ENCODE results near the gene LRRC26. TPM values are rescaled to one million over a fixed set of nuclear protein-coding genes. Genes with fewer than 3 reads are reported as not detected.

The LRRC26 gene
- total RNA-seq, 1 experiment from 2014 or later, result not detected

DNA sequence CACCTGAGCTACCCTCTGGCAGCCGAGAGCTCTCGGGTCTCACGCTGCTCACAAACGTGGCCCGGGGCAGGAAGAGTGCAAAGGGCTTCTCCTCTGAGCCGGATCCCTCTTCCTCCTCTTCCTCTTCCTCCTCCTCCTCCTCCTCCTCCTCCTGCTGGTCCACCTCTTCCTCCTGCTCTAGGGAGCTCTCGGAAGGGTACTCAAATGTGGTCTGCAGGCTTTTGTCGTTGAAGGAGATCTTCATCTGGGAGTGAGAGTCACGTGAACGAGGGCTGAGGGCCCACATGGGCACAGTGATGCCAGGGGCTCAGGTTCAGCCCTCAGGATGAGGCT, 22.6 kb upstream of the LRRC26 start:
- Histone ChIP-seq H3K4me3 (ENCODE audit: low read depth, low read length, poor library complexity, severe bottlenecking) (no peak overlapping the region), H3K4me1 (ENCODE audit: insufficient read depth, low read length, poor library complexity, severe bottlenecking) (peaks cover 5% of the 10 kb centered on the region), H3K27ac (ENCODE audit: low read depth, low read length, poor library complexity, severe bottlenecking) (no peak overlapping the region), H3K27me3 (replicated peaks; ENCODE audit: insufficient read depth, low read depth, low read length, poor library complexity) (no peaks in the 10 kb centered on the region), H3K36me3 (ENCODE audit: insufficient read depth, low read length, poor library complexity, severe bottlenecking) (peaks cover 2% of the 10 kb centered on the region), H3K9me3 (ENCODE audit: low read depth, low read length, poor library complexity, severe bottlenecking) (no peaks in the 10 kb centered on the region)
- no peak for DNase-seq (ENCODE audit: low spot score)
- TF ChIP-seq, protein P1, sequence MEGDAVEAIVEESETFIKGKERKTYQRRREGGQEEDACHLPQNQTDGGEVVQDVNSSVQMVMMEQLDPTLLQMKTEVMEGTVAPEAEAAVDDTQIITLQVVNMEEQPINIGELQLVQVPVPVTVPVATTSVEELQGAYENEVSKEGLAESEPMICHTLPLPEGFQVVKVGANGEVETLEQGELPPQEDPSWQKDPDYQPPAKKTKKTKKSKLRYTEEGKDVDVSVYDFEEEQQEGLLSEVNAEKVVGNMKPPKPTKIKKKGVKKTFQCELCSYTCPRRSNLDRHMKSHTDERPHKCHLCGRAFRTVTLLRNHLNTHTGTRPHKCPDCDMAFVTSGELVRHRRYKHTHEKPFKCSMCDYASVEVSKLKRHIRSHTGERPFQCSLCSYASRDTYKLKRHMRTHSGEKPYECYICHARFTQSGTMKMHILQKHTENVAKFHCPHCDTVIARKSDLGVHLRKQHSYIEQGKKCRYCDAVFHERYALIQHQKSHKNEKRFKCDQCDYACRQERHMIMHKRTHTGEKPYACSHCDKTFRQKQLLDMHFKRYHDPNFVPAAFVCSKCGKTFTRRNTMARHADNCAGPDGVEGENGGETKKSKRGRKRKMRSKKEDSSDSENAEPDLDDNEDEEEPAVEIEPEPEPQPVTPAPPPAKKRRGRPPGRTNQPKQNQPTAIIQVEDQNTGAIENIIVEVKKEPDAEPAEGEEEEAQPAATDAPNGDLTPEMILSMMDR (conservative IDR thresholded peaks at IDR 0.05; ENCODE audit: low read depth, low read length), result no peak
- no peak for TF ChIP-seq EZH2 (IDR thresholded peaks at IDR 0.05; ENCODE audit: borderline replicate concordance, low read depth, low read length, poor library complexity, severe bottlenecking)
- no TSS peak for BruUV-seq (replicated peaks)
- POLR2A ChIA-PET (ENCODE audit: low non-redundant PET), result interaction anchor here (0.7 kb wide), 1 partner anchor 126 kb away, joined by 3 read pairs; no protein-coding TSS in a partner anchor
- intact Hi-C loops (cut with micrococcal nuclease; ENCODE audit: unreplicated experiment), result no loop called here
- CTCF ChIA-PET, result no interaction called here

DNA sequence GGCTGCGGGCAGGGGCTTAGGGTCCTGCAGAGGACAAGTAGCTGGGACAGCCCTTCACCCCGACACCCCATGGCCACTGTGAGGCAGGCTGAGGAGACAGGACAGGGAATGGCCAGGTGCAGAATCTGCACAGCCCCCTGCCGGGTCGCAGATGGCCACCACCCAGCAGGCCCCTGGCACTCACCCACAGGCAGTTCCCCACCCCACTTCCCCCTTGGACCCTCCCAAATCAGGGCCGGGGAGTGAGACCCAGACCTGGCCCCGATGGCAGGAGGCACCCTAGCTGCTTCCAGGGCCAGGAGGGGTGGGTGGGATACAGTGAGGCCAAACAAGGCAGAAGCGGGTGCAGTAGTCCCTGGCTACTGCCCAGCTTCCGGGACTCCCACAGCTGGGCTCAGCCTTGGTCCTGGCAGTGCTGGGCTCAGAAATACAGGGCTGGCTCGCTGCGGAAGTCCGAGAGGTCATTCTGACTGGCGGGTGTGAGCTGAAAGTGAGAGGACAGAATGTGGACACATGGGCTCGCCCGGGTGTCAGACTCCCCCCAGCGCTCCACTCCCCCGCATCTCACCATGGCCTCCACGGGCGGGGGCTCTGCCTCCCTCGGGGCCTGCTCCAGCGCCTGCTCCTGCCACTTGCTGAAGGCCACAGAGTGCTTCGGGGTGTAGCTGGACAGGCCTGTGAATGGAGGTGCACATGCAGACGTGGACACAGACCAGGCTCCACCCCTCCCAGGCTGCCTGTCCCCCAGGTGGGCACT, 22.0 kb upstream of the LRRC26 start:
- H3K36me3 ChIP-seq (ENCODE audit: insufficient read depth, low read length, poor library complexity, severe bottlenecking), result peaks cover 2% of the 10 kb centered on the region
- intact Hi-C loops (cut with micrococcal nuclease; ENCODE audit: unreplicated experiment), result no loop called here
- POLR2A ChIA-PET (ENCODE audit: low non-redundant PET), result interaction anchor here (0.7 kb wide), 1 partner anchor 126 kb away, joined by 3 read pairs; no protein-coding TSS in a partner anchor

DNA sequence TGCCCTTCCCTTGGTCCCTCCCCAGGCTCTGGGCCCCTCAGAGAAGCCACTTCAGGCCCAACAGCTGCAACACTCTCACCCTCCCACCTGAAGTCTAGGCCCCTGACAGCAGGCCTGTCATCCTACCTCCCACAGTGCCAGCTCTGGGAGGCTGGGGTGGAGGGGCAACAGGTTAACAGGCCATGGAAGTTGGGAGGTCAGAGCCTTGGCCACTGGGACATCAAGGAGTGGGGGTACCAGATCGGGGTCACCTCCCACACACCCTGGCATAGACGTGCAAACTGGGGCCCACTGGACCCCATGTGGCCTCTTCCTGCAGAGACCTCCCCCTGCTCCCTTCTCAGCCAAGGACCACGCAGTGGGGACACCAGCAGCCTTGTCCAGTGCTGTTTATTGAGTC, 21.4 kb upstream of the LRRC26 start:
- ChIA-PET POLR2A (ENCODE audit: low non-redundant PET) (no interaction called here), CTCF (no interaction called here)
- BruUV-seq (replicated peaks), result no TSS peak

More for the DNA sequence above, 22.0 kb upstream of the LRRC26 start:
- CTCF ChIA-PET, result no interaction called here
- Histone ChIP-seq H3K27ac (ENCODE audit: low read depth, low read length, poor library complexity, severe bottlenecking) (no peak overlapping the region), H3K9me3 (ENCODE audit: low read depth, low read length, poor library complexity, severe bottlenecking) (no peaks in the 10 kb centered on the region), H3K4me1 (ENCODE audit: insufficient read depth, low read length, poor library complexity, severe bottlenecking) (peaks cover 10% of the 10 kb centered on the region), H3K4me3 (ENCODE audit: low read depth, low read length, poor library complexity, severe bottlenecking) (no peak overlapping the region), H3K27me3 (replicated peaks; ENCODE audit: insufficient read depth, low read depth, low read length, poor library complexity) (no peaks in the 10 kb centered on the region)
- BruUV-seq (replicated peaks), result no TSS peak
- DNase-seq (ENCODE audit: low spot score), result no peak
- TF ChIP-seq, protein P1 (conservative IDR thresholded peaks at IDR 0.05; ENCODE audit: low read depth, low read length), result no peak
- no peak for TF ChIP-seq EZH2 (IDR thresholded peaks at IDR 0.05; ENCODE audit: borderline replicate concordance, low read depth, low read length, poor library complexity, severe bottlenecking)

More for the DNA sequence above, 21.4 kb upstream of the LRRC26 start:
- DNase-seq (ENCODE audit: low spot score), result no peak
- H3K27me3 ChIP-seq (replicated peaks; ENCODE audit: insufficient read depth, low read depth, low read length, poor library complexity), result no peaks in the 10 kb centered on the region
- no peak overlapping the region for H3K4me3 ChIP-seq (ENCODE audit: low read depth, low read length, poor library complexity, severe bottlenecking)
- no peaks in the 10 kb centered on the region for H3K9me3 ChIP-seq (ENCODE audit: low read depth, low read length, poor library complexity, severe bottlenecking)
- peaks cover 2% of the 10 kb centered on the region for H3K36me3 ChIP-seq (ENCODE audit: insufficient read depth, low read length, poor library complexity, severe bottlenecking)
- intact Hi-C loops (cut with micrococcal nuclease; ENCODE audit: unreplicated experiment), result no loop called here
- TF ChIP-seq, protein P1 (conservative IDR thresholded peaks at IDR 0.05; ENCODE audit: low read depth, low read length), result no peak
- TF ChIP-seq EZH2 (IDR thresholded peaks at IDR 0.05; ENCODE audit: borderline replicate concordance, low read depth, low read length, poor library complexity, severe bottlenecking), result no peak
- H3K27ac ChIP-seq (ENCODE audit: low read depth, low read length, poor library complexity, severe bottlenecking), result no peak overlapping the region
- H3K4me1 ChIP-seq (ENCODE audit: insufficient read depth, low read length, poor library complexity, severe bottlenecking), result peaks cover 10% of the 10 kb centered on the region

Measured in A673 (cell line).